GM23248 (cell line): ENCODE data around the gene PSMB4. TPM values are rescaled to one million over a fixed set of nuclear protein-coding genes. Genes with fewer than 3 reads are reported as not detected.

Experiments
- DNase-seq: peaks from one replicate; pipeline ENCODE4 v3.0.0-alpha.2; 2015
- H2AFZ ChIP-seq: fragments of 200-600 bp; sonication (generic); 2 replicates; pipeline ENCODE4 v1.6.1; 2016; ENCODE audit warnings: antibody characterized with exemption
- H3F3A ChIP-seq: fragments of 200-600 bp; sonication (generic); 2 replicates; pipeline ENCODE4 v1.6.1; 2016; ENCODE audit warnings: mild to moderate bottlenecking, antibody characterized with exemption, mixed run types; ENCODE audit not compliant: insufficient read depth
- H3K27ac ChIP-seq: fragments of 200-600 bp; sonication (generic); 2 replicates; pipeline ENCODE4 v1.5.1; 2016; ENCODE audit warnings: mild to moderate bottlenecking
- H3K27me3 ChIP-seq: fragments of 200-600 bp; sonication (generic); replicated peaks from 2 replicates; pipeline ENCODE4 v1.6.1; 2016; ENCODE audit warnings: mild to moderate bottlenecking; ENCODE audit not compliant: insufficient read depth
- H3K36me3 ChIP-seq: fragments of 200-600 bp; sonication (generic); 2 replicates; pipeline ENCODE4 v1.6.1; 2016; ENCODE audit warnings: low read depth, mild to moderate bottlenecking
- H3K4me1 ChIP-seq: fragments of 200-600 bp; sonication (generic); 2 replicates; pipeline ENCODE4 v1.6.1; 2016; ENCODE audit warnings: mild to moderate bottlenecking; ENCODE audit not compliant: insufficient read depth
- H3K4me2 ChIP-seq: fragments of 200-600 bp; sonication (generic); one replicate; pipeline ENCODE4 v1.6.1; 2016; ENCODE audit warnings: mild to moderate bottlenecking; ENCODE audit not compliant: unreplicated experiment
- H3K4me3 ChIP-seq: fragments of 200-600 bp; sonication (generic); 2 replicates; pipeline ENCODE4 v1.5.1; 2016; ENCODE audit warnings: mild to moderate bottlenecking
- H3K79me2 ChIP-seq: fragments of 200-600 bp; sonication (generic); 2 replicates; pipeline ENCODE4 v1.6.1; 2016; ENCODE audit warnings: mild to moderate bottlenecking; ENCODE audit not compliant: insufficient read depth
- H3K9ac ChIP-seq: fragments of 200-600 bp; sonication (generic); 2 replicates; pipeline ENCODE4 v1.6.1; 2016; ENCODE audit warnings: mild to moderate bottlenecking
- H3K9me2 ChIP-seq: fragments of 200-600 bp; sonication (generic); 2 replicates; pipeline ENCODE4 v1.6.1; 2016; ENCODE audit warnings: mixed run types, mild to moderate bottlenecking, moderate library complexity; ENCODE audit not compliant: insufficient read depth
- H3K9me3 ChIP-seq: fragments of 200-600 bp; sonication (generic); one replicate; pipeline ENCODE4 v1.6.1; 2017; ENCODE audit warnings: low read depth
- H4K20me1 ChIP-seq: fragments of 200-600 bp; sonication (generic); 2 replicates; pipeline ENCODE4 v1.6.0; 2016; ENCODE audit not compliant: insufficient read depth
- EZH2 ChIP-seq: fragments of 200-600 bp; sonication (generic); IDR thresholded peaks from 2 replicates; pipeline ENCODE4 v1.6.1; 2018; ENCODE audit warnings: antibody characterized with exemption, mild to moderate bottlenecking; ENCODE audit not compliant: insufficient read depth, poor library complexity, severe bottlenecking
- EZH2phosphoT487 ChIP-seq: fragments of 200-600 bp; sonication (generic); IDR thresholded peaks from 2 replicates; pipeline ENCODE4 v1.6.1; 2018; ENCODE audit warnings: antibody characterized with exemption, moderate library complexity, mild to moderate bottlenecking, low read depth; ENCODE audit not compliant: insufficient read depth
- WGBS, 2 experiments: methylation state at CpG; one replicate each; pipeline ENCODE4 v1.1.6; 2015 to 2017; ENCODE audit warnings: low lambda C conversion rate in 2 of 2, low coverage in 1 of 2; ENCODE audit errors: missing lambda C conversion rate in 2 of 2; 5-methylcytosine and 5-hydroxymethylcytosine counted together
- in situ Hi-C: fragments of 300-500 bp; cut with MboI; formaldehyde crosslinking; loops from 2 replicates; pipeline ENCODE4 v1.15.0; 2020
- polyA plus RNA-seq: library from polyadenylated mRNA; unstranded; fragments of >200 nt; fragmentation: Nextera tagmentation; extraction: Ambion mirVana; gene quantifications from 2 replicates; pipeline ENCODE4 v1.2.1, GENCODE V29; 2016
- total RNA-seq: library from RNA; depleted of rRNA; stranded (reverse); fragments of >200 nt; shearing (Covaris generic); gene quantifications from 2 replicates; pipeline ENCODE4 v1.2.3, GENCODE V29; 2014

The PSMB4 gene
- total and polyA plus RNA-seq, 2 experiments from 2014 or later, result 193 to 262 TPM

GRCh38 chr1:151371370-151372057 is 27.9 kb upstream of the PSMB4 start:
- in situ Hi-C loops, result no loop called here

GRCh38 chr1:151372058-151372934 is 27.1 kb upstream of the PSMB4 start, which contains the start of gene SELENBP1:
Gene SELENBP1 (minus strand): TSS chr1:151372705. CDS start chr1:151372641, 64 bp downstream.
- H3K79me2 ChIP-seq, result no peaks in the 10 kb centered on the region
- H3K27ac ChIP-seq, result no peak within 1 kb of the TSS
- WGBS, 2 experiments, result 16 to 18% methylated on average over 10 to 11 of the region's 11 CpGs
- no peaks in the 10 kb centered on the region for H3K9me2 ChIP-seq
- peaks cover 16% of the 10 kb centered on the region; the same call in 1 of the 2 replicates for H3K4me1 ChIP-seq
- TF ChIP-seq EZH2phosphoT487 (no peak), EZH2 (no peak)
- H3K9ac ChIP-seq, result no peak within 1 kb of the TSS
- no peaks in the 10 kb centered on the region for H3K36me3 ChIP-seq
- H2AFZ ChIP-seq, result peak within 1 kb of the TSS; percentile 75
- in situ Hi-C loops, result no loop called here
- no peaks in the 10 kb centered on the region for H4K20me1 ChIP-seq
- no peaks in the 10 kb centered on the region for H3F3A ChIP-seq
- H3K9me3 ChIP-seq, result no peaks in the 10 kb centered on the region
- H3K4me3 ChIP-seq, result peak within 1 kb of the TSS; percentile 47
- peak; percentile 72 for DNase-seq
- H3K4me2 ChIP-seq, result peak within 1 kb of the TSS; percentile 59
- no peaks in the 10 kb centered on the region for H3K27me3 ChIP-seq

More at GRCh38 chr1:151371370-151372057, 27.9 kb upstream of the PSMB4 start:
- peak; percentile 70 for DNase-seq
- H3K36me3 ChIP-seq, result no peaks in the 10 kb centered on the region
- H2AFZ ChIP-seq, result no peak overlapping the region
- H3K79me2 ChIP-seq, result no peaks in the 10 kb centered on the region
- H3K9me3 ChIP-seq, result no peaks in the 10 kb centered on the region
- 0 out of 2 replicates have a peak overlapping the region, but pooled peaks have one; percentile 47 for H3K4me3 ChIP-seq
- H3K4me1 ChIP-seq, result peaks cover 16% of the 10 kb centered on the region; the same call in 1 of the 2 replicates
- TF ChIP-seq EZH2, result no peak
- TF ChIP-seq EZH2phosphoT487, result no peak
- no peaks in the 10 kb centered on the region for H4K20me1 ChIP-seq
- 6 to 11% methylated on average over 9 of the region's 9 CpGs for WGBS, 2 experiments
- no peak overlapping the region for H3K27ac ChIP-seq
- H3K27me3 ChIP-seq, result no peaks in the 10 kb centered on the region
- peak overlapping the region; percentile 49 for H3K4me2 ChIP-seq
- no peaks in the 10 kb centered on the region for H3F3A ChIP-seq
- H3K9ac ChIP-seq, result no peak overlapping the region
- no peaks in the 10 kb centered on the region for H3K9me2 ChIP-seq

GRCh38 chr1:151373196-151373595 is 26.2 kb upstream of the PSMB4 start:
- Histone ChIP-seq H3K9me2 (no peaks in the 10 kb centered on the region), H3F3A (no peaks in the 10 kb centered on the region), H4K20me1 (no peaks in the 10 kb centered on the region), H3K4me3 (no peak overlapping the region), H3K79me2 (no peaks in the 10 kb centered on the region), H3K27ac (no peak overlapping the region), H3K27me3 (no peaks in the 10 kb centered on the region), H3K4me2 (no peak overlapping the region), H3K9ac (no peak overlapping the region), H2AFZ (no peak overlapping the region), H3K36me3 (no peaks in the 10 kb centered on the region), H3K9me3 (no peaks in the 10 kb centered on the region), H3K4me1 (peaks cover 16% of the 10 kb centered on the region; the same call in 1 of the 2 replicates)
- no peak for DNase-seq
- TF ChIP-seq EZH2phosphoT487 (no peak), EZH2 (no peak)
- in situ Hi-C loops, result no loop called here
- WGBS, 2 experiments, result 96% methylated on average over 14 of the region's 14 CpGs

- TF ChIP-seq EZH2phosphoT487, result no peak
- no peak for TF ChIP-seq EZH2
- Histone ChIP-seq H2AFZ (no peak overlapping the region), H3K4me2 (no peak overlapping the region), H3F3A (no peaks in the 10 kb centered on the region), H3K4me3 (no peak overlapping the region), H3K79me2 (no peaks in the 10 kb centered on the region), H3K4me1 (0 out of 2 replicates have a peak, but pooled peaks cover 3% of the 10 kb centered on the region), H4K20me1 (no peaks in the 10 kb centered on the region), H3K9ac (no peak overlapping the region), H3K9me2 (no peaks in the 10 kb centered on the region), H3K27ac (no peak overlapping the region), H3K36me3 (no peaks in the 10 kb centered on the region), H3K9me3 (no peaks in the 10 kb centered on the region), H3K27me3 (no peaks in the 10 kb centered on the region)
- DNase-seq, result no peak
- WGBS, 2 experiments, result 36 to 40% methylated on average over 3 of the region's 3 CpGs
- in situ Hi-C loops, result no loop called here
Measured at GRCh38 chr1:151377150-151377884, 22.1 kb upstream of the PSMB4 start.
